Pancreas (tissue), 10 donors: ENCODE results near the gene CX3CL1. TPM values are rescaled to one million over a fixed set of nuclear protein-coding genes. Genes with fewer than 3 reads are reported as not detected.

ENCODE experiments used
- ATAC-seq, 4 donors: fragments of 200-7000 bp; cut with Tn5 transposase; one replicate each; pipeline versions ENCODE4 v1.8.0 to v1.9.1; 2020; ENCODE audit warnings: mild to moderate bottlenecking in 4 of 4, moderate library complexity in 4 of 4
- DNase-seq, 6 donors: peaks; one replicate each; pipeline ENCODE4 v3.0.0-alpha.2; 2020
- FAIRE-seq: peaks from 2 replicates; lab custom pipeline; 2012; peaks lifted over from hg19 to GRCh38; lab: Jason Lieb, UNC
- H3K27ac ChIP-seq, 4 donors: fragments of 200-600 bp; sonication (generic); 1 replicate in 3 of 4; 2 replicates in 1 of 4; pipeline versions ENCODE4 v1.5.0 to v1.8.0; 2020
- H3K27me3 ChIP-seq, 4 donors: fragments of 200-600 bp; one replicate each; pipeline ENCODE4 v1.8.0; 2021
- H3K36me3 ChIP-seq, 3 donors: fragments of 200-600 bp; sonication (generic) in 1 of 3; one replicate each; pipeline versions ENCODE4 v1.5.0 to v1.8.0; 2020 to 2021
- H3K4me1 ChIP-seq, 3 donors: fragments of 200-600 bp; one replicate each; pipeline ENCODE4 v1.8.0; 2021
- H3K4me3 ChIP-seq, 4 donors: fragments of 200-600 bp; sonication (generic) in 2 of 4; one replicate each; pipeline versions ENCODE4 v1.5.0 to v1.8.0; 2020 to 2021
- H3K9me3 ChIP-seq, 4 donors: fragments of 200-600 bp; one replicate each; pipeline ENCODE4 v1.8.0; 2021
- WGBS, 2 donors: extraction: QIAGEN DNeasy Blood & Tissue Kit; methylation state at CpG; one replicate each; pipeline ENCODE4 v1.1.7; 2013; 5-methylcytosine and 5-hydroxymethylcytosine counted together
- intact Hi-C, 3 donors: fragments of 100-400 bp; cut with DNase I; formaldehyde crosslinking; loops; one replicate each; pipeline versions ENCODE4 v1.11.1 to v1.14.2; 2022
- polyA plus RNA-seq, 2 donors: library from polyadenylated mRNA; stranded (reverse); fragments of 200-250 nt; gene quantifications; one replicate each; pipeline ENCODE4 v1.2.3, GENCODE V29; 2013
- total RNA-seq, 6 donors: library from RNA; stranded (reverse); fragmentation: NEBNext Ultra II Directional in 4 of 6; extraction: Animal tissue kit (Norgen Biotek cat#: 25700) in 4 of 6; gene quantifications; one replicate each; pipeline versions ENCODE4 v1.2.1 to v1.2.4, GENCODE V29; 2021 to 2023
- TF ChIP-seq, protein P1 (sequence below), 4 donors: fragments of 200-600 bp; sonication (generic) in 3 of 4; IDR thresholded peaks; one replicate each; pipeline versions ENCODE4 v1.5.0 to v1.8.0; 2021; ENCODE audit warnings: antibody characterized with exemption in 4 of 4
- donor health status: healthy with polysubstance abuse.
- donor health status: DM: no; HTN: no; CAD: no; lungs with moderate emphysema.
- donor health status: DM: no; HTN: no; CAD: no.
- donor health status: control.
- donor health status: control.
- donor health status: Bipolar disorder and iron deficiency.
- donor health status: DM: yes; HTN: yes; CAD: no.
- donor health status: DM: no; HTN: no; CAD: no.
- donor health status: DM: no; HTN: no; CAD: no.
- donor health status: DM: yes; HTN: yes; CAD: no.

CX3CL1 gene
- total and polyA plus RNA-seq, 8 donors = 4.6 to 21.3 (median 7.4) TPM

DNA sequence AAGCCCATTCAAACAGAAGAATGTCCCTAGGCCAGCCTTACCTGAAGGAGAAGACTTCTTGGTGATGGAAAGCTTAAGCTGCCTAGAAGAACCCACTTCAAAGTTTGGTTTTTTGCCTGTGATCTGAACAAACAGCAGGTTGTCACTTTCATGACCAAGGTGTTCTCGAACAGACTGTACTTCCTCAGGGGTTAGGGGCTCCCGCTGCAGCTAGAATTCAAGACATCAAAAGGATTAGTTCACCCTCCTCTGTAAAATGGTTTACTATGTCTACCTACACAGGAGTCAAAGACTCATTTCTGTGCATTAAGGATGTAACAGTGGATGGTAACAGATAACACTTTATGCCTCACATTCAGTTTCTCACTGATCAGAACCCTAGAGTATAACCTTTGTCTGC is 61.7 kb downstream of the CX3CL1 start:
- H3K27me3 ChIP-seq = no peaks in the 10 kb centered on the region
- no peaks in the 10 kb centered on the region for H3K9me3 ChIP-seq
- no peak for DNase-seq
- TF ChIP-seq, protein P1, sequence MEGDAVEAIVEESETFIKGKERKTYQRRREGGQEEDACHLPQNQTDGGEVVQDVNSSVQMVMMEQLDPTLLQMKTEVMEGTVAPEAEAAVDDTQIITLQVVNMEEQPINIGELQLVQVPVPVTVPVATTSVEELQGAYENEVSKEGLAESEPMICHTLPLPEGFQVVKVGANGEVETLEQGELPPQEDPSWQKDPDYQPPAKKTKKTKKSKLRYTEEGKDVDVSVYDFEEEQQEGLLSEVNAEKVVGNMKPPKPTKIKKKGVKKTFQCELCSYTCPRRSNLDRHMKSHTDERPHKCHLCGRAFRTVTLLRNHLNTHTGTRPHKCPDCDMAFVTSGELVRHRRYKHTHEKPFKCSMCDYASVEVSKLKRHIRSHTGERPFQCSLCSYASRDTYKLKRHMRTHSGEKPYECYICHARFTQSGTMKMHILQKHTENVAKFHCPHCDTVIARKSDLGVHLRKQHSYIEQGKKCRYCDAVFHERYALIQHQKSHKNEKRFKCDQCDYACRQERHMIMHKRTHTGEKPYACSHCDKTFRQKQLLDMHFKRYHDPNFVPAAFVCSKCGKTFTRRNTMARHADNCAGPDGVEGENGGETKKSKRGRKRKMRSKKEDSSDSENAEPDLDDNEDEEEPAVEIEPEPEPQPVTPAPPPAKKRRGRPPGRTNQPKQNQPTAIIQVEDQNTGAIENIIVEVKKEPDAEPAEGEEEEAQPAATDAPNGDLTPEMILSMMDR (IDR thresholded peaks at IDR 0.05) = no peak
- FAIRE-seq = no peak
- H3K4me1 ChIP-seq = no peaks in the 10 kb centered on the region
- H3K4me3 ChIP-seq = no peak overlapping the region
- H3K36me3 ChIP-seq = peaks cover 0 to 38% (median 20%) of the 10 kb centered on the region in 3 donors
- no peak overlapping the region for H3K27ac ChIP-seq
- no peak for ATAC-seq
- intact Hi-C loops = no loop called here
- 96 to 100% methylated on average over 2 of the region's 2 CpGs for WGBS, 2 donors

Other genes with a start within 250 kb of the CX3CL1 start
- 10 to 100 TPM; 27.9 to 39.2 (median 29.7) TPM for gene PSME3IP1, start 186.5 kb upstream of the CX3CL1 start, total RNA-seq
- gene PSME3IP1, start 186.5 kb upstream of the CX3CL1 start, polyA plus RNA-seq = 10 to 100 TPM; 38.5 to 63.3 TPM
- 10 to 100 TPM; 16.7 to 21.9 (median 19.2) TPM for gene RSPRY1, start 186.2 kb upstream of the CX3CL1 start, total RNA-seq
- gene RSPRY1, start 186.2 kb upstream of the CX3CL1 start, polyA plus RNA-seq = 10 to 100 TPM in 1 of 2 donors, 1 to 10 TPM in 1; 6.9 to 12.5 TPM
- gene ARL2BP, start 127.2 kb upstream of the CX3CL1 start, total RNA-seq = 10 to 100 TPM; 12.3 to 22.5 (median 14.7) TPM
- 10 to 100 TPM; 10.8 to 20.2 TPM for gene ARL2BP, start 127.2 kb upstream of the CX3CL1 start, polyA plus RNA-seq
- gene PLLP, start 87.8 kb upstream of the CX3CL1 start, total RNA-seq = 10 to 100 TPM; 10.8 to 29.9 (median 22.5) TPM
- 10 to 100 TPM; 22.2 to 34.3 TPM for gene PLLP, start 87.8 kb upstream of the CX3CL1 start, polyA plus RNA-seq
- under 1 TPM in 3 of 6 donors, not detected in 3; 0.09 to 0.85 (median 0.16) TPM for gene CCL22, start 13.7 kb upstream of the CX3CL1 start, total RNA-seq
- gene CCL22, start 13.7 kb upstream of the CX3CL1 start, polyA plus RNA-seq = under 1 TPM in 1 of 2 donors, not detected in 1; 0.05 TPM
- gene CCL17, start 32.3 kb downstream of the CX3CL1 start, total RNA-seq = 1 to 10 TPM in 1 of 6 donors, not detected in 5; 1.1 TPM
- gene CCL17, start 32.3 kb downstream of the CX3CL1 start, polyA plus RNA-seq = not detected
- gene CIAPIN1, start 74.9 kb downstream of the CX3CL1 start, total RNA-seq = 10 to 100 TPM; 14.5 to 20.9 (median 17.2) TPM
- gene CIAPIN1, start 74.9 kb downstream of the CX3CL1 start, polyA plus RNA-seq = 10 to 100 TPM; 11.6 to 23.8 TPM
- gene COQ9, start 75.0 kb downstream of the CX3CL1 start, total RNA-seq = 10 to 100 TPM; 17.7 to 31.2 (median 23.4) TPM
- 10 to 100 TPM; 48.5 to 51.1 TPM for gene COQ9, start 75.0 kb downstream of the CX3CL1 start, polyA plus RNA-seq
- 10 to 100 TPM; 21.8 to 26.7 (median 25.1) TPM for gene POLR2C, start 90.2 kb downstream of the CX3CL1 start, total RNA-seq
- 10 to 100 TPM; 20.4 to 43.9 TPM for gene POLR2C, start 90.2 kb downstream of the CX3CL1 start, polyA plus RNA-seq
- 10 to 100 TPM in 5 of 6 donors, 1 to 10 TPM in 1; 9.2 to 24.4 (median 13.4) TPM for gene DOK4, start 114.0 kb downstream of the CX3CL1 start, total RNA-seq
- gene DOK4, start 114.0 kb downstream of the CX3CL1 start, polyA plus RNA-seq = 10 to 100 TPM; 16.7 to 26.4 TPM
- 1 to 10 TPM; 2.2 to 5.8 (median 2.9) TPM for gene CCDC102A, start 164.1 kb downstream of the CX3CL1 start, total RNA-seq
- 1 to 10 TPM; 2.8 to 3.5 TPM for gene CCDC102A, start 164.1 kb downstream of the CX3CL1 start, polyA plus RNA-seq
- under 1 TPM; 0.09 to 0.66 (median 0.23) TPM for gene ADGRG5, start 170.2 kb downstream of the CX3CL1 start, total RNA-seq
- under 1 TPM; 0.19 to 0.38 TPM for gene ADGRG5, start 170.2 kb downstream of the CX3CL1 start, polyA plus RNA-seq